ENCODE measurements around the gene FTH1. TPM values are rescaled to one million over a fixed set of nuclear protein-coding genes. Genes with fewer than 3 reads are reported as not detected.

Gene FTH1
- total and polyA plus RNA-seq, 2 of the 4 experiments (the other 2 are of a cell fraction) = 344 to 2,516 TPM

DNA sequence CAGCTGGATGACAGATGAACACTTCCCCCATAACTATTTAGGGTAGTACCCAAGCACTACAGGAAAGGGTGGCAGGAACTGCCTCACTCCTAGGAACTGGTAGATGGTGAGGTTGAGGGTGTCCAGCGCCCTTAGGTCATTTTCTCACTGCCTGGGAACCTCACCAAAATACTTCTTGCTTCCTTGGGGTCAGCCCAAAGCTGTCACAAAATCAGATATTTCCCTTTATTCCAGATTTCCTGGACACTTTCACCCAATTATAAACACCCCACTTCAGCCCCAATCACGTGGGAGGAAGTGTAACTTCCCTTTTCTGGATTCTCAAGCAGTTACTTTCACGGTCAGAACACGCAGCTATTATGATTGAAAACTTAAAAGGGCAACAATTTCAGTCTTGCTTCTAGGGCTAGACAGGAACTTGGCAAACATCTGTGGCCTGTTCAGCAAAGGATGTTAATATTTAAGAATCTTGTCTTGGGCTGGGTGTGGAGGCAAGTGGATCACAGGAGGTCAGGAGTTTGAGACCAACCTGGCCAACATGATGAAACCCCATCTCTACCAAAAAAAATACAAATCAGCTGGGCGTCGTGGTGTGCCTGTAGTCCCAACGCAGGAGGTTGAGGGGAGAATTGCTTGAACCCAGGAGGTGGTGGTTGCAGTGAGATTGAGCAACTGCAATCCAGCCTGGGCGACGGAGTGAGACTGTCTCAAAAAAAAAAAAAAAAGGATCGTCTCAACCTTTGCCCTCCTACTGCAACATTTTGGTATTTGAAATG, 4.0 kb downstream of the FTH1 start:
- dilution Hi-C loops (cut with HindIII; ENCODE audit: low sequenced_read_pairs, unreplicated experiment) = no loop called here
- H3K36me3 ChIP-seq (ENCODE audit: control insufficient read depth, insufficient read depth, low read length) = peaks cover 37% of the 10 kb centered on the region
- DNase-seq = peak; percentile 60

More for the DNA sequence above, 4.0 kb downstream of the FTH1 start:
- H3K4me1 ChIP-seq (ENCODE audit: control insufficient read depth, insufficient read depth, low read length) = peaks cover 9% of the 10 kb centered on the region; the same call in 1 of the 2 replicates
- H2BK20ac ChIP-seq (ENCODE audit: low read depth, low read length) = no peak overlapping the region
- H4K91ac ChIP-seq (ENCODE audit: insufficient read depth, low read depth, low read length) = no peak overlapping the region
- H3K4me2 ChIP-seq (ENCODE audit: low read depth, low read length) = no peak overlapping the region; the same call in 1 of the 2 replicates
- TF ChIP-seq BHLHE40 (IDR thresholded peaks at IDR 0.05; ENCODE audit: low read depth, low read length) = no peak
- TF ChIP-seq CHD1 (IDR thresholded peaks at IDR 0.05; ENCODE audit: low read depth, low read length) = no peak
- TF ChIP-seq, protein P1, sequence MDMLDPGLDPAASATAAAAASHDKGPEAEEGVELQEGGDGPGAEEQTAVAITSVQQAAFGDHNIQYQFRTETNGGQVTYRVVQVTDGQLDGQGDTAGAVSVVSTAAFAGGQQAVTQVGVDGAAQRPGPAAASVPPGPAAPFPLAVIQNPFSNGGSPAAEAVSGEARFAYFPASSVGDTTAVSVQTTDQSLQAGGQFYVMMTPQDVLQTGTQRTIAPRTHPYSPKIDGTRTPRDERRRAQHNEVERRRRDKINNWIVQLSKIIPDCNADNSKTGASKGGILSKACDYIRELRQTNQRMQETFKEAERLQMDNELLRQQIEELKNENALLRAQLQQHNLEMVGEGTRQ (IDR thresholded peaks at IDR 0.05; ENCODE audit: low read depth, low read length) = peak; percentile 64
- TF ChIP-seq RCOR1 (IDR thresholded peaks at IDR 0.05; ENCODE audit: insufficient replicate concordance, low read length) = no peak
- TF ChIP-seq POLR2A (IDR thresholded peaks at IDR 0.05; ENCODE audit: low read depth, low read length) = peak; percentile 88
- TF ChIP-seq, protein P2, sequence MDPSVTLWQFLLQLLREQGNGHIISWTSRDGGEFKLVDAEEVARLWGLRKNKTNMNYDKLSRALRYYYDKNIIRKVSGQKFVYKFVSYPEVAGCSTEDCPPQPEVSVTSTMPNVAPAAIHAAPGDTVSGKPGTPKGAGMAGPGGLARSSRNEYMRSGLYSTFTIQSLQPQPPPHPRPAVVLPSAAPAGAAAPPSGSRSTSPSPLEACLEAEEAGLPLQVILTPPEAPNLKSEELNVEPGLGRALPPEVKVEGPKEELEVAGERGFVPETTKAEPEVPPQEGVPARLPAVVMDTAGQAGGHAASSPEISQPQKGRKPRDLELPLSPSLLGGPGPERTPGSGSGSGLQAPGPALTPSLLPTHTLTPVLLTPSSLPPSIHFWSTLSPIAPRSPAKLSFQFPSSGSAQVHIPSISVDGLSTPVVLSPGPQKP (IDR thresholded peaks at IDR 0.05; ENCODE audit: borderline replicate concordance, low read depth, low read length) = no peak
- TF ChIP-seq CEBPB (IDR thresholded peaks at IDR 0.05; ENCODE audit: low read depth, low read length) = peak; percentile 52; the same call in 1 of the 2 replicates
- TF ChIP-seq FOS (IDR thresholded peaks at IDR 0.05; ENCODE audit: low read depth, low read length) = no peak
- TF ChIP-seq NFE2L2 (IDR thresholded peaks at IDR 0.05; ENCODE audit: low read depth, low read length) = peak; percentile 4; the same call in 1 of the 2 replicates
- in situ Hi-C loops (cut with MboI; ENCODE audit: low sequenced_read_pairs) (loop anchor here (10.0 kb wide), 1 partner anchor 61 kb away; no protein-coding TSS in a partner anchor), intact Hi-C loops (cut with micrococcal nuclease) (loop anchor here (2.0 kb wide), 1 partner anchor 119 kb away; no protein-coding TSS in a partner anchor)
- peaks cover 9 to 52% of the 10 kb centered on the region in 2 experiments for H3K79me1 ChIP-seq (ENCODE audit: low read depth in 1 of 2, low read length in 2 of 2)
- peaks cover 61% of the 10 kb centered on the region for H4K20me1 ChIP-seq (ENCODE audit: insufficient read depth, low read length)
- H2AK5ac ChIP-seq (ENCODE audit: low read depth, low read length) = no peak overlapping the region
- no peak overlapping the region for H3K56ac ChIP-seq (ENCODE audit: extremely low read depth, insufficient read depth, low read length)
- 50% methylated on average over 1 of the region's 10 CpGs; no CpG with 5 or more reads in 1 of the 2 experiments for WGBS, 2 experiments (ENCODE audit: extremely low coverage in 2 of 2, insufficient read length in 1 of 2)
- no peak overlapping the region for H2BK120ac ChIP-seq (ENCODE audit: low read depth, low read length)
- H2BK15ac ChIP-seq (ENCODE audit: low read depth, low read length) = no peak overlapping the region
- H3K14ac ChIP-seq (replicated peaks; ENCODE audit: low read depth, low read length) = 0 out of 2 replicates have a peak overlapping the region, but pooled peaks have one; percentile 33
- no peak overlapping the region for H3K4ac ChIP-seq (ENCODE audit: low read depth, low read length)
- H3K9ac ChIP-seq (ENCODE audit: low read depth, low read length) = no peak overlapping the region; the same call in 1 of the 2 replicates
- ATAC-seq (ENCODE audit: low read depth) = peak; percentile 1
- POLR2A ChIA-PET (ENCODE audit: unreplicated experiment) = interaction anchor here (0.5 to 1.5 kb wide), 3 partner anchors 9 to 119 kb away, joined by 3 to 4 read pairs (median 3); no protein-coding TSS in a partner anchor
- H4K8ac ChIP-seq (ENCODE audit: low read depth in 2 of 2, low read length in 2 of 2) = peak overlapping the region in 1 of 2 experiments; percentile 16; a peak in 1 of 4 replicates
- H4K5ac ChIP-seq (ENCODE audit: low read depth, low read length) = no peak overlapping the region
- BruUV-seq (replicated peaks) = no TSS peak
- peak overlapping the region; percentile 18 for H2AFZ ChIP-seq (replicated peaks; ENCODE audit: low read length, poor library complexity)
- peak overlapping the region; percentile 6; the same call in 1 of the 2 replicates for H3K4me3 ChIP-seq (ENCODE audit: insufficient read depth, low read depth, low read length)
- no peaks in the 10 kb centered on the region for H3K9me3 ChIP-seq (ENCODE audit: control insufficient read depth, insufficient read depth, low read length)
- CTCF ChIA-PET = interaction anchor here (3.9 kb wide), 1 partner anchor 118 kb away, joined by 17 read pairs; no protein-coding TSS in a partner anchor
- H2BK5ac ChIP-seq (ENCODE audit: low read depth, low read length, poor library complexity, severe bottlenecking) = no peak overlapping the region
- peak overlapping the region; percentile 37 for H2AK9ac ChIP-seq (replicated peaks; ENCODE audit: low read depth, low read length, poor library complexity)
- no peaks in the 10 kb centered on the region for H3K27me3 ChIP-seq (ENCODE audit: control insufficient read depth, insufficient read depth, low read length)
- peaks cover 23% of the 10 kb centered on the region for H3K9me1 ChIP-seq (ENCODE audit: insufficient read depth, low read length)
- peak overlapping the region; percentile 38; the same call in 1 of the 2 replicates for H3K27ac ChIP-seq (ENCODE audit: insufficient read depth, low read length)
- H3K23ac ChIP-seq (ENCODE audit: low read depth, low read length) = peak overlapping the region; percentile 2; the same call in 1 of the 2 replicates
- H3K18ac ChIP-seq (ENCODE audit: low read depth, low read length) = no peak overlapping the region

Measured in IMR-90 (cell line).